Measurements from ENCODE around the gene G6PC3. TPM values are rescaled to one million over a fixed set of nuclear protein-coding genes. Genes with fewer than 3 reads are reported as not detected.

Gene G6PC3
- total and polyA plus RNA-seq, 2 donors from 2014 or later, result 70.0 to 150 TPM

DNA sequence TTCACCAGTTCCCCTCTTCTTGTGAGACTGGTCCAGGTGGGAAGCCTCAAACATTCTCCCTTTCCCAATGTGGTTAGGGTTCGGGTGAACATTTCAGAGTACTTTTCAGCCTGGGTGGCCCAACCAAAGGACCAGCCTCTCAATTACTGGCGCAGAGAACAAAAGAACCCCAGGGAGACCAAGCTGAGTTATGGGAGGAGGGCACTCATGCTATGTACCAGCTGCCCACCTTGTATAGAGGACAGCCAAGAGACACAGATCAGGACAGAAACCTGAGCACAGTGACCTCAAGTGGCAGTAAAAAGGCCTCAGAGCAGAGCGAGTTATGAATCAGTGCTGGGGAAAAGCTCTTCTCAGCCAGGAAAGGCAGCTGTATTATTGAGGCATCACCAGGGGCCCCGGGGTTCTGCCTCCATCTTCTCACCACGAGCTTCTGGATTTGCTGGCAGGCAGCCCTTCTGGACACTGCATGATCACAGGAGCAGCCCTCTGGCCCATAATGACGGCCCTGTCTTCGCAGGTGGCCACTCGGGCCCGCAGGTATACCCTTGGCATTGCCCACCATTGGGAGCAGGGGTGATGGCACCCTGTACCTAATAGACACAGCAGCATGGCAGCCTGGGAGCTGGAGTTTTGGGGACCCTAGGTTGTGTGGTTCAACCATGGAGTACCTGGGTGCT lies 3.8 kb downstream of the G6PC3 start:
- Histone ChIP-seq H3K9me3 (ENCODE audit: control insufficient read depth in 2 of 3, insufficient read depth in 1 of 3, low read length in 3 of 3) (no peaks in the 10 kb centered on the region), H3K36me3 (ENCODE audit: control insufficient read depth in 2 of 3, insufficient read depth in 3 of 3, low read length in 3 of 3) (peaks cover 0 to 33% (median 9%) of the 10 kb centered on the region in 3 donors), H3K27me3 (ENCODE audit: control insufficient read depth, insufficient read depth, low read length) (no peaks in the 10 kb centered on the region), H3K9ac (ENCODE audit: low read length in 3 of 3) (no peak overlapping the region), H3K4me3 (ENCODE audit: low read length in 3 of 3) (no peak overlapping the region), H3K27ac (ENCODE audit: low read depth in 2 of 2, low read length in 2 of 2) (no peak overlapping the region), H3K4me1 (ENCODE audit: control insufficient read depth in 2 of 3, insufficient read depth in 2 of 3, low read depth in 1 of 3, low read length in 3 of 3) (peaks cover 2 to 13% (median 9%) of the 10 kb centered on the region in 3 donors)
- DNase-seq (peak in 1 of 5 donors; percentile 60), FAIRE-seq (no peak)
- intact Hi-C loops (cut with DNase I), result no loop called here
- TF ChIP-seq, protein P1, sequence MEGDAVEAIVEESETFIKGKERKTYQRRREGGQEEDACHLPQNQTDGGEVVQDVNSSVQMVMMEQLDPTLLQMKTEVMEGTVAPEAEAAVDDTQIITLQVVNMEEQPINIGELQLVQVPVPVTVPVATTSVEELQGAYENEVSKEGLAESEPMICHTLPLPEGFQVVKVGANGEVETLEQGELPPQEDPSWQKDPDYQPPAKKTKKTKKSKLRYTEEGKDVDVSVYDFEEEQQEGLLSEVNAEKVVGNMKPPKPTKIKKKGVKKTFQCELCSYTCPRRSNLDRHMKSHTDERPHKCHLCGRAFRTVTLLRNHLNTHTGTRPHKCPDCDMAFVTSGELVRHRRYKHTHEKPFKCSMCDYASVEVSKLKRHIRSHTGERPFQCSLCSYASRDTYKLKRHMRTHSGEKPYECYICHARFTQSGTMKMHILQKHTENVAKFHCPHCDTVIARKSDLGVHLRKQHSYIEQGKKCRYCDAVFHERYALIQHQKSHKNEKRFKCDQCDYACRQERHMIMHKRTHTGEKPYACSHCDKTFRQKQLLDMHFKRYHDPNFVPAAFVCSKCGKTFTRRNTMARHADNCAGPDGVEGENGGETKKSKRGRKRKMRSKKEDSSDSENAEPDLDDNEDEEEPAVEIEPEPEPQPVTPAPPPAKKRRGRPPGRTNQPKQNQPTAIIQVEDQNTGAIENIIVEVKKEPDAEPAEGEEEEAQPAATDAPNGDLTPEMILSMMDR (IDR thresholded peaks at IDR 0.05; ENCODE audit: borderline replicate concordance, extremely low read depth, insufficient read depth), result no peak

DNA sequence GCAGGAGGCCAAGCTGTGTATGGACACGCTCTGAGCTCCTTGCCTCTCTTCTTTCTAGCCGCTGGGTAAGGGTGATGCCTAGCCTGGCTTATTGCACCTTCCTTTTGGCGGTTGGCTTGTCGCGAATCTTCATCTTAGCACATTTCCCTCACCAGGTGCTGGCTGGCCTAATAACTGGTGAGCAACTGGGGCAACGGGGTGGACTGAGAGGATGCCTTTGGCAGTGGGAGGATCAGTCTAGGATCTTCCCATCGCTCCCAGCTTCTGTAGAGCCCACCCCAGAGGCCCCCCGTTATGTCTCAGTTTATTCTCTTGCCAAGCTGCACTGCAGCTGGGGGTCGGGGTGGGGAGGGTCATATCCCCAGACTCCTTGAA lies 4.4 kb downstream of the G6PC3 start:
- Histone ChIP-seq H3K27me3 (ENCODE audit: control insufficient read depth, insufficient read depth, low read length) (no peaks in the 10 kb centered on the region), H3K4me1 (ENCODE audit: control insufficient read depth in 2 of 3, insufficient read depth in 2 of 3, low read depth in 1 of 3, low read length in 3 of 3) (peaks cover 2 to 12% (median 9%) of the 10 kb centered on the region in 3 donors), H3K4me3 (ENCODE audit: low read length in 3 of 3) (no peak overlapping the region), H3K9ac (ENCODE audit: low read length in 3 of 3) (no peak overlapping the region), H3K27ac (ENCODE audit: low read depth in 2 of 2, low read length in 2 of 2) (no peak overlapping the region), H3K36me3 (ENCODE audit: control insufficient read depth in 2 of 3, insufficient read depth in 3 of 3, low read length in 3 of 3) (peaks cover 0 to 34% (median 9%) of the 10 kb centered on the region in 3 donors), H3K9me3 (ENCODE audit: control insufficient read depth in 2 of 3, insufficient read depth in 1 of 3, low read length in 3 of 3) (no peaks in the 10 kb centered on the region)
- peak in 1 of 5 donors; percentile 22 for DNase-seq
- TF ChIP-seq, protein P1 (IDR thresholded peaks at IDR 0.05; ENCODE audit: borderline replicate concordance, extremely low read depth, insufficient read depth), result no peak
- intact Hi-C loops (cut with DNase I), result no loop called here
- FAIRE-seq, result no peak

DNA sequence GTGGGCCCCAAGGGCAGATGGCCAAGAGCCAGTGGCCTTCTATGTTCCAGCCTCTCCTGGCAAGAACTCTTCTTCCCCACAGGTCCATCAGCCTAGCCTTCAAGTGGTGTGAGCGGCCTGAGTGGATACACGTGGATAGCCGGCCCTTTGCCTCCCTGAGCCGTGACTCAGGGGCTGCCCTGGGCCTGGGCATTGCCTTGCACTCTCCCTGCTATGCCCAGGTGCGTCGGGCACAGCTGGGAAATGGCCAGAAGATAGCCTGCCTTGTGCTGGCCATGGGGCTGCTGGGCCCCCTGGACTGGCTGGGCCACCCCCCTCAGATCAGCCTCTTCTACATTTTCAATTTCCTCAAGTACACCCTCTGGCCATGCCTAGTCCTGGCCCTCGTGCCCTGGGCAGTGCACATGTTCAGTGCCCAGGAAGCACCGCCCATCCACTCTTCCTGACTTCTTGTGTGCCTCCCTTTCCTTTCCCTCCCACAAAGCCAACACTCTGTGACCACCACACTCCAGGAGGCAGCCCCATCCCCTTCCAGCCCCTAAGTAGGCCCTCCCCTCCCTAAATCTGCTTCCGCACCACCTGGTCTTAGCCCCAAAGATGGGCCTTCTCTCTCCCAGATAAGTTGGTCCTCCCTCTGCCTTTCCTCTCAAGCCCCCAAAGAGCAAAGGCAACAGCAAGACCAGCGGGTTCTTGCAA lies 5.2 kb downstream of the G6PC3 start:
- Histone ChIP-seq H3K9me3 (ENCODE audit: control insufficient read depth in 2 of 3, insufficient read depth in 1 of 3, low read length in 3 of 3) (no peaks in the 10 kb centered on the region), H3K4me1 (ENCODE audit: control insufficient read depth in 2 of 3, insufficient read depth in 2 of 3, low read depth in 1 of 3, low read length in 3 of 3) (peaks cover 2 to 9% (median 9%) of the 10 kb centered on the region in 3 donors), H3K4me3 (ENCODE audit: low read length in 3 of 3) (no peak overlapping the region), H3K27me3 (ENCODE audit: control insufficient read depth, insufficient read depth, low read length) (no peaks in the 10 kb centered on the region), H3K9ac (ENCODE audit: low read length in 3 of 3) (no peak overlapping the region), H3K36me3 (ENCODE audit: control insufficient read depth in 2 of 3, insufficient read depth in 3 of 3, low read length in 3 of 3) (peaks cover 0 to 42% (median 12%) of the 10 kb centered on the region in 3 donors), H3K27ac (ENCODE audit: low read depth in 2 of 2, low read length in 2 of 2) (no peak overlapping the region)
- DNase-seq (peak in 1 of 5 donors; percentile 63), FAIRE-seq (no peak)
- TF ChIP-seq, protein P1 (IDR thresholded peaks at IDR 0.05; ENCODE audit: borderline replicate concordance, extremely low read depth, insufficient read depth), result no peak
- intact Hi-C loops (cut with DNase I), result no loop called here
